ENCODE results near the gene SND1. TPM values are rescaled to one million over a fixed set of nuclear protein-coding genes. Genes with fewer than 3 reads are reported as not detected.

The SND1 gene
- total and polyA plus RNA-seq, 10 of the 15 experiments (the other 5 are each of a cell fraction or from before 2014, with no cell fraction given) = 52.4 to 270 (median 146) TPM

- TF ChIP-seq SMAD5 (IDR thresholded peaks at IDR 0.05; ENCODE audit: low read depth) = no peak
- TF ChIP-seq CBX3 (IDR thresholded peaks at IDR 0.05; ENCODE audit: borderline replicate concordance, low read depth) = no peak
- no peak for TF ChIP-seq IRF4 (IDR thresholded peaks at IDR 0.05; ENCODE audit: low read depth, low read length)
- TF ChIP-seq RBBP5 (conservative IDR thresholded peaks at IDR 0.05) = no peak
- TF ChIP-seq ZNF592 (IDR thresholded peaks at IDR 0.05) = no peak
- TF ChIP-seq RCOR1 (conservative IDR thresholded peaks at IDR 0.05; ENCODE audit: low read depth, low read length) = no peak
- no peak for TF ChIP-seq ASH2L (IDR thresholded peaks at IDR 0.05; ENCODE audit: borderline replicate concordance, low read depth)
- no peak for TF ChIP-seq ZNF207 (IDR thresholded peaks at IDR 0.05; ENCODE audit: borderline replicate concordance)
- no peak for TF ChIP-seq BACH1 (IDR thresholded peaks at IDR 0.05; ENCODE audit: borderline replicate concordance)
Measured at GRCh38 chr7:127789031-127789430, 137.0 kb downstream of the SND1 start (continued).

Data from GM12878 (cell line).